GM23338 (cell line): ENCODE measurements around the gene SH3RF3. TPM values are rescaled to one million over a fixed set of nuclear protein-coding genes. Genes with fewer than 3 reads are reported as not detected.

Experiments used
- ATAC-seq: fragments of 200-7000 bp; cut with Tn5 transposase; 3 replicates; pipeline ENCODE4 v1.9.1; 2020
- DNase-seq: peaks from one replicate; pipeline ENCODE4 v3.0.0-alpha.2; 2015; ENCODE audit warnings: low spot score
- H2AFZ ChIP-seq: fragments of 200-600 bp; sonication (generic); 2 replicates; pipeline ENCODE4 v1.8.0; 2016; ENCODE audit warnings: antibody characterized with exemption, mild to moderate bottlenecking, moderate library complexity
- H3F3A ChIP-seq: fragments of 200-600 bp; sonication (generic); replicated peaks from 2 replicates; pipeline ENCODE4 v1.8.0; 2017; ENCODE audit warnings: antibody characterized with exemption, mixed run types, low read depth
- H3K27ac ChIP-seq: fragments of 200-600 bp; sonication (generic); 2 replicates; pipeline ENCODE4 v1.6.1; 2016; ENCODE audit warnings: low read depth
- H3K27me3 ChIP-seq: fragments of 200-600 bp; sonication (generic); 2 replicates; pipeline ENCODE4 v1.8.0; 2016; ENCODE audit warnings: mild to moderate bottlenecking, mixed run types, moderate library complexity; ENCODE audit not compliant: insufficient read depth
- H3K36me3 ChIP-seq: fragments of 200-600 bp; sonication (generic); 2 replicates; pipeline ENCODE4 v1.8.0; 2016; ENCODE audit warnings: mild to moderate bottlenecking; ENCODE audit not compliant: insufficient read depth
- H3K4me1 ChIP-seq: fragments of 200-600 bp; sonication (generic); 2 replicates; pipeline ENCODE4 v1.8.0; 2016; ENCODE audit warnings: mild to moderate bottlenecking, moderate library complexity; ENCODE audit not compliant: insufficient read depth
- H3K4me2 ChIP-seq: fragments of 200-600 bp; sonication (generic); 2 replicates; pipeline ENCODE4 v1.7.1; 2017; ENCODE audit warnings: mixed run types
- H3K4me3 ChIP-seq: fragments of 200-600 bp; sonication (generic); 2 replicates; pipeline ENCODE4 v1.6.1; 2016; ENCODE audit warnings: mixed run types
- H3K79me2 ChIP-seq: fragments of 200-600 bp; sonication (generic); replicated peaks from 2 replicates; pipeline ENCODE4 v1.8.0; 2017; ENCODE audit warnings: mild to moderate bottlenecking; ENCODE audit not compliant: insufficient read depth
- H3K9me2 ChIP-seq: fragments of 200-600 bp; sonication (generic); 2 replicates; pipeline ENCODE4 v1.8.0; 2017; ENCODE audit not compliant: insufficient read depth
- H4K20me1 ChIP-seq: fragments of 200-600 bp; sonication (generic); replicated peaks from 2 replicates; pipeline ENCODE4 v1.8.0; 2017; ENCODE audit warnings: mild to moderate bottlenecking; ENCODE audit not compliant: insufficient read depth
- H3K27ac Mint-ChIP-seq: 2 replicates; pipeline ENCODE4 v1.8.0; 2020; ENCODE audit warnings: inconsistent platforms, mild to moderate bottlenecking, moderate library complexity, mixed read lengths
- H3K27me3 Mint-ChIP-seq: 3 replicates; pipeline ENCODE4 v1.8.0; 2022; ENCODE audit warnings: low read depth, mild to moderate bottlenecking, moderate library complexity, mixed read lengths, inconsistent platforms; ENCODE audit not compliant: insufficient read depth, poor library complexity
- H3K36me3 Mint-ChIP-seq: 3 replicates; pipeline ENCODE4 v1.8.0; 2021; ENCODE audit warnings: low read depth, mild to moderate bottlenecking, inconsistent platforms, moderate library complexity, mixed read lengths
- H3K4me1 Mint-ChIP-seq: 3 replicates; pipeline ENCODE4 v1.8.0; 2020; ENCODE audit warnings: mild to moderate bottlenecking, inconsistent platforms, mixed read lengths
- H3K4me3 Mint-ChIP-seq: 3 replicates; pipeline ENCODE4 v1.8.0; 2021; ENCODE audit warnings: moderate library complexity, mild to moderate bottlenecking, inconsistent platforms, mixed read lengths
- H3K9me3 Mint-ChIP-seq: 3 replicates; pipeline ENCODE4 v1.8.0; 2020; ENCODE audit warnings: moderate library complexity, mild to moderate bottlenecking, inconsistent platforms, mixed read lengths
- CREB1 ChIP-seq: fragments of 250-450 bp; sonication (Bioruptor Pico); IDR thresholded peaks from 2 replicates; pipeline ENCODE4 v1.5.0; 2020; ENCODE audit warnings: low read depth, mild to moderate bottlenecking, moderate library complexity
- CTCF ChIP-seq, 2 experiments: fragments of 200-600 bp in 1 of 2; sonication (generic) in 1 of 2; conservative IDR thresholded peaks; 2 replicates each; pipeline versions ENCODE4 v1.5.1 to v1.6.1; 2016 to 2017; ENCODE audit warnings: antibody characterized with exemption in 2 of 2, low read depth in 2 of 2, mild to moderate bottlenecking in 2 of 2, moderate library complexity in 1 of 2
- ETS1 ChIP-seq: IDR thresholded peaks from 2 replicates; pipeline ENCODE4 v1.6.1; 2016; ENCODE audit warnings: antibody characterized with exemption
- EZH2 ChIP-seq: fragments of 200-600 bp; sonication (generic); IDR thresholded peaks from one replicate; pipeline ENCODE4 v1.8.0; 2017; ENCODE audit warnings: antibody characterized with exemption, mild to moderate bottlenecking, low read depth; ENCODE audit not compliant: unreplicated experiment
- EZH2phosphoT487 ChIP-seq: fragments of 200-600 bp; sonication (generic); IDR thresholded peaks from one replicate; pipeline ENCODE4 v1.8.1; 2018; ENCODE audit warnings: antibody characterized with exemption; ENCODE audit not compliant: unreplicated experiment
- JUNB ChIP-seq: IDR thresholded peaks from one replicate; pipeline ENCODE4 v1.6.1; 2016; ENCODE audit warnings: antibody characterized with exemption; ENCODE audit not compliant: unreplicated experiment
- NANOG ChIP-seq: IDR thresholded peaks from 2 replicates; pipeline ENCODE4 v1.6.1; 2016; ENCODE audit warnings: antibody characterized with exemption, borderline replicate concordance
- POLR2AphosphoS5 ChIP-seq: IDR thresholded peaks from 2 replicates; pipeline ENCODE4 v1.6.1; 2016; ENCODE audit warnings: antibody characterized with exemption, low read depth
- REST ChIP-seq: IDR thresholded peaks from one replicate; pipeline ENCODE4 v1.6.1; 2018; ENCODE audit warnings: antibody characterized with exemption; ENCODE audit not compliant: unreplicated experiment
- STAT1 ChIP-seq: IDR thresholded peaks from one replicate; pipeline ENCODE4 v1.6.1; 2016; ENCODE audit warnings: antibody characterized with exemption; ENCODE audit not compliant: unreplicated experiment
- ZNF114 ChIP-seq: fragments of 250-450 bp; sonication (Bioruptor Pico); IDR thresholded peaks from 2 replicates; pipeline ENCODE4 v1.5.0; 2020; ENCODE audit warnings: mild to moderate bottlenecking, moderate library complexity
- ZNF331 ChIP-seq: fragments of 250-450 bp; sonication (Bioruptor Pico); IDR thresholded peaks from 2 replicates; pipeline ENCODE4 v1.5.0; 2020; ENCODE audit warnings: low read depth, mild to moderate bottlenecking, moderate library complexity
- ZNF462 ChIP-seq: fragments of 250-450 bp; sonication (Bioruptor Pico); IDR thresholded peaks from 2 replicates; pipeline ENCODE4 v1.5.0; 2020; ENCODE audit warnings: mild to moderate bottlenecking, moderate library complexity
- polyA plus RNA-seq: library from polyadenylated mRNA; unstranded; fragments of >200 nt; fragmentation: Nextera tagmentation; extraction: Ambion mirVana; gene quantifications from 2 replicates; pipeline ENCODE4 v1.2.1, GENCODE V29; 2016
- total RNA-seq: library from RNA; depleted of rRNA; stranded (reverse); fragments of >200 nt; shearing (Covaris generic); gene quantifications from 2 replicates; pipeline ENCODE4 v1.2.3, GENCODE V29; 2014

SH3RF3 gene
- total and polyA plus RNA-seq, 2 experiments from 2014 or later = 0.11 to 0.63 TPM

GRCh38 chr2:109094144-109094543 lies 34.9 kb upstream of the SH3RF3 start:
- ATAC-seq (no peak), DNase-seq (no peak)
- no peak overlapping the region for H3K4me3 Mint-ChIP-seq
- Histone ChIP-seq H3K4me1 (no peaks in the 10 kb centered on the region), H3K4me2 (no peak overlapping the region), H3K36me3 (0 out of 2 replicates have a peak, but pooled peaks cover 4% of the 10 kb centered on the region), H2AFZ (no peak overlapping the region), H4K20me1 (no peaks in the 10 kb centered on the region), H3K27ac (no peak overlapping the region), H3F3A (no peaks in the 10 kb centered on the region), H3K4me3 (no peak overlapping the region), H3K27me3 (peaks cover 11% of the 10 kb centered on the region; the same call in 1 of the 2 replicates), H3K9me2 (no peaks in the 10 kb centered on the region), H3K79me2 (no peaks in the 10 kb centered on the region)
- peaks cover 12% of the 10 kb centered on the region for H3K27me3 Mint-ChIP-seq
- peaks cover 50% of the 10 kb centered on the region for H3K9me3 Mint-ChIP-seq
- H3K4me1 Mint-ChIP-seq = peaks cover 4% of the 10 kb centered on the region
- H3K27ac Mint-ChIP-seq = no peak overlapping the region
- TF ChIP-seq EZH2 (no peak), CTCF (conservative IDR thresholded peaks at IDR 0.05; ENCODE audit: low read depth in 2 of 2) (no peak), ZNF114 (CRISPR knock-in tag) (no peak), JUNB (no peak), NANOG (no peak), ETS1 (no peak), CREB1 (CRISPR knock-in tag) (no peak), ZNF462 (CRISPR knock-in tag) (no peak), POLR2AphosphoS5 (no peak), REST (no peak), ZNF331 (CRISPR knock-in tag) (no peak), EZH2phosphoT487 (no peak), STAT1 (no peak)
- peaks cover 15% of the 10 kb centered on the region; the same call in 2 of the 3 replicates for H3K36me3 Mint-ChIP-seq
